GM06990 (cell line): ENCODE measurements around the gene RNF145.

ENCODE experiments used
- DNase-seq: peaks from one replicate; pipeline ENCODE4 v3.0.0-alpha.2; 2011; ENCODE audit not compliant: insufficient read length; ENCODE audit errors: extremely low read depth
- H3K27me3 ChIP-seq: replicated peaks from 2 replicates; pipeline ENCODE4 v1.6.0; 2011; ENCODE audit warnings: low read length; ENCODE audit not compliant: control insufficient read depth, insufficient read depth
- H3K36me3 ChIP-seq: 2 replicates; pipeline ENCODE4 v1.5.1; 2011; ENCODE audit warnings: low read length; ENCODE audit not compliant: control insufficient read depth, insufficient read depth
- H3K4me3 ChIP-seq: replicated peaks from 2 replicates; pipeline ENCODE4 v1.5.1; 2011; ENCODE audit warnings: low read depth, mild to moderate bottlenecking, control low read depth, low read length
- TF ChIP-seq, protein P1 (sequence below): IDR thresholded peaks from 2 replicates; pipeline ENCODE4 v1.5.1; 2011; ENCODE audit warnings: low read length, control low read depth, mild to moderate bottlenecking, inconsistent platforms; ENCODE audit not compliant: insufficient read depth, poor library complexity, severe bottlenecking

Gene RNF145

DNA sequence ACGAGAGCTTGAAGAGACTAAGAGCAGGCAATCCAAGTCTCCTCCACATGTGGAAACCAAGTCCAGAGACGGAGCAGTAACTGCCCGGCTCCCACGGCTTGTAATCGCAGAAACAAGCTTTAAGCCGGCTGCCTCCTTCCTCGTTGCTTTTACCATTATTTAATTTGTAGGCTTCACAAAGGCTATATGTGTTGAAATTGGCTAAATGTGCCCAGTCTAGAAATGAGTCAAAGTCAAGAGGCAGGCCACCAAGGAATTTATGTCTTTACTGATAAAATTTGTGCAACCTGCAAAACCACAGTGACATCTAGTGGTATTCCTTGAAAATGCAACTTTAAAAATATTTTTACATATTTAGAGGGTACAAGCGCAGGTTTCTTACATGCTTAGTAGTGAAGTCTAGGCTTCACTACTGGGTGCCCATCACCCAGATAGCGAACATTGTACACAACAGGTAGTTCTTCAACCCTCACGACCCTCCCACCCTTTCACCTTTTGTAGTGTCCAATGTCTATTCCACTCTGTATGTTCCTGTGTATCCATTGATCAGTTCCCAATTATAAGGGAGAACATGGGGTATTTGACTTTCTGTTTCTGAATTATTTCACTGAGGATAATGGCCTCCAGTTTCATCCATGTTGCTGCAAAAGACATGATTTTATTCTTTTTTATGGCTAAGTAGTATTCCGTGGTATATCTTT, 76.2 kb downstream of the RNF145 start:
- Histone ChIP-seq H3K36me3 (no peaks in the 10 kb centered on the region), H3K27me3 (no peaks in the 10 kb centered on the region; the same call in 1 of the 2 replicates), H3K4me3 (no peak overlapping the region)
- TF ChIP-seq, protein P1, sequence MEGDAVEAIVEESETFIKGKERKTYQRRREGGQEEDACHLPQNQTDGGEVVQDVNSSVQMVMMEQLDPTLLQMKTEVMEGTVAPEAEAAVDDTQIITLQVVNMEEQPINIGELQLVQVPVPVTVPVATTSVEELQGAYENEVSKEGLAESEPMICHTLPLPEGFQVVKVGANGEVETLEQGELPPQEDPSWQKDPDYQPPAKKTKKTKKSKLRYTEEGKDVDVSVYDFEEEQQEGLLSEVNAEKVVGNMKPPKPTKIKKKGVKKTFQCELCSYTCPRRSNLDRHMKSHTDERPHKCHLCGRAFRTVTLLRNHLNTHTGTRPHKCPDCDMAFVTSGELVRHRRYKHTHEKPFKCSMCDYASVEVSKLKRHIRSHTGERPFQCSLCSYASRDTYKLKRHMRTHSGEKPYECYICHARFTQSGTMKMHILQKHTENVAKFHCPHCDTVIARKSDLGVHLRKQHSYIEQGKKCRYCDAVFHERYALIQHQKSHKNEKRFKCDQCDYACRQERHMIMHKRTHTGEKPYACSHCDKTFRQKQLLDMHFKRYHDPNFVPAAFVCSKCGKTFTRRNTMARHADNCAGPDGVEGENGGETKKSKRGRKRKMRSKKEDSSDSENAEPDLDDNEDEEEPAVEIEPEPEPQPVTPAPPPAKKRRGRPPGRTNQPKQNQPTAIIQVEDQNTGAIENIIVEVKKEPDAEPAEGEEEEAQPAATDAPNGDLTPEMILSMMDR = peak; percentile 66
- peak; percentile 46 for DNase-seq

DNA sequence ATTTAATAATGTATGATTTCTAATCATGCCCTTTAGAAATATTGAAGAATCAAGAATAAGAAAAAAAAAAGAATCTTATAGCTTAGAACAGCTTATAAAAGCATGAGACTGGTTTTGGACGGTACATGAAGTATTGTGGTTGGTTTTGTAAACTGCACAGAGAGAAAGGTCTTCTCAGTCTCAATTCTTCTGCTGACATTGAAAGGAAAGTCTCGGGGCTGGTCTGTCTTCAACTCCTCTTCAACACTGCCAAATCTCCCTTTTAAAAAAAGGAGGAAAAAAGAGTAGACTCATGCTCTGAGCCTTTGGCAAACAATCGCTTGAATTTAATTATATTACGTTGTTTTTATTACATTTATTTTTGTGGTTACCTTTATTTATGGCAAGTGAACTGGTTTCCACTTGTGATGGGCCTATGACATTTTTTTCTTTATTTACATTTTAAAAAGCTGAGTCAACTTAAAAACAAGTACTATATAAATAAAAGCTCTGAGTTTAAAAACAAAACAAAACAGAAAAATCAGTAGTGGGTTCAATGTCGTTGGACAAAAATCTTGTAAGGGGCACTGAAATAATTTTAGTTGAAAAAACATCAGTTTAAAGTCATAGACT, 76.8 kb downstream of the RNF145 start:
- Histone ChIP-seq H3K4me3 (no peak overlapping the region), H3K27me3 (no peaks in the 10 kb centered on the region; the same call in 1 of the 2 replicates), H3K36me3 (no peaks in the 10 kb centered on the region)
- TF ChIP-seq, protein P1 = no peak
- DNase-seq = no peak

DNA sequence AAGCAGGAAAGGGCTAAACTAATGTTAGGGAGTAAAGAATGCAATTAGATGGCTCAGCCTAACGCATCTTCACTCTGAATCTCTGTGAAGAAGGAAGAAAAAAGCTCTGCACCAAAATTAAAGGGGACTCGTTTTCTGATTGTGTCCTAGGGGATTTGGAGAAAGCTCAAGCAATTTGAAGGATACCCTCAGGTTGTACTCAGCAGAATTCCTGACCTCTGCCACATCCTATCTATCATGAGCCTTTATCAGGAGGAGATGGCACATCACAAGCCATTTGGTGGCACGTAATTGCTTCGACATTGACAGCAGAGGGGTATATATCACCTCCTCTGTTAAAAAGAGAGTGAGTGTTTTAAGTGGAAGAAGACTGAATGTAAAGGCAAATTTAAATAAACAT, 77.4 kb downstream of the RNF145 start:
- H3K4me3 ChIP-seq = no peak overlapping the region
- no peaks in the 10 kb centered on the region for H3K27me3 ChIP-seq
- DNase-seq = no peak
- TF ChIP-seq, protein P1 = no peak
- no peaks in the 10 kb centered on the region for H3K36me3 ChIP-seq

DNA sequence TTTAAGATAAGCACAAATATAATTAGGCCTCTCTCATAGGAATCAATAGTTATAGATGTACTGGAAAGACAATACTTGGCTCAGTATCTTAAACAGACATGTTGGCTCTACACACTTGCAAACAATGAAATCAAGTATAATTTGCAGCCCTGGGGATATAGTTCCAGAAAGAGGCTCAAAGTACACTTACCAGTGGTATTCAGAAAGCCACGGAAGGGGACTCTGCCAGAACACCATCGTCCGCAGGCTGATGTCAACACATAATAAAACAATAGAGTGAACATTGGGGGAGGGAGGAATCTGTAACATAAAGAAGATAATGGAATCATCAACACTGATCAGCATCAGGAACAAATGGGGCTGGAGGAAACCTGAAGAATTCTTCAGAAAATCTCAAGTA, 78.5 kb downstream of the RNF145 start:
- TF ChIP-seq, protein P1 = no peak
- Histone ChIP-seq H3K36me3 (no peaks in the 10 kb centered on the region), H3K27me3 (no peaks in the 10 kb centered on the region), H3K4me3 (no peak overlapping the region)
- no peak for DNase-seq

DNA sequence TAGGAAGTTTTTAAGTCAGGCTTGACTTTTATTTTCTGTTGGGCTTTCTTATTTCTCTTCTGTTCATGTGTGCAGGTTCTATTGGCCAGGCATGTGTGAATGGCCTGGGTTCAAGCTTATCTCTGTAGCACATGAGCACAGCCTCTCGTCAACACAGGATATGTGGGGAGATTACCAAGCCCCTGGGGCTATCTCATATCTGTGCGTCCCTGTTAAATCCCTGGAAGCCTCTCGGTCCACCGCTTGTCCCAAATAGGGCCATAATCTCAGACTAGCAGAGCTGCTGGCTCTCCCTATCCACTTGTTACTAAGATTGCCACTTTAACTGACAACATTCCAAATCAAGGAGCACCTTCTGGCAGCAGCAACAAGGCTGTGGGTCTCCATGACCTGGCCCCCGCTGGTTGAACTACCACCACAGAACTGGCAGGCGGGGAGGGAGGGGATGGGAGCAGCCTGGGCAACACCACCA, 81.2 kb downstream of the RNF145 start:
- Histone ChIP-seq H3K27me3 (no peaks in the 10 kb centered on the region), H3K36me3 (no peaks in the 10 kb centered on the region), H3K4me3 (no peak overlapping the region)
- TF ChIP-seq, protein P1 = no peak
- no peak for DNase-seq
